ENCODE results near the gene SMCP. TPM values are rescaled to one million over a fixed set of nuclear protein-coding genes. Genes with fewer than 3 reads are reported as not detected.

The SMCP gene
- total RNA-seq, 1 donor from 2014 or later = not detected

DNA sequence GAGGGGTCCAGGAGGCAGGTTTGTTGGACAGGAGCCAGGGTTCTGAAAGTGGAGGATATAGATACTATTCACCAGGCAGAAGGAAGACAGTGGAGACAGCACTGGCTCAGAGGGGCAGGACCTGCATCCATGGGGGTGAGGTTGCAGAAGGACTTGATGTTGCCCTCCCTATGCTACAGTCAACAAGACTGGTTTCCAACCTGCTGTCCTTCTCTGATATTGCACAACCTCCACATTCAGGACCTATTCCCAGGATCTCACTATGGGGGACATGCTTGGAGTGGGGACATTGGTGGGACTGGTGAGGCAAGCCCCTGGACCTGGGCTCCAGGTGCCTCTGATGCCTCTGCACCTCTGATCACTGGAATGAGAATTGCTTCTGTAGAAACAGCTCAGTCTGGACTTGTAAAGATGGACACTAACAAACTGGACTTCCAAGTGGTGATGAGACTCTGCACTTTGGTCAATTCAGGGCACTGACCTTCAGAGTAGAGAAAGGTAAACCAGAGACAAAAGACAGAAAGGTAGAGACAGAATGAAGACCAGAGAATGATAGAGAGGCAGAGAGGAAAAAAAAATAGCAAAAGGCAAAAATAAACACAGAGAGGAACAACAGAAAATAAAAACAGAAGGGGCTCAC is 1.6 kb downstream of the SMCP start:
- H3K4me1 Mint-ChIP-seq (ENCODE audit: low read depth, unreplicated experiment) = no peaks in the 10 kb centered on the region
- no peak overlapping the region for H3K4me3 Mint-ChIP-seq (ENCODE audit: unreplicated experiment)
- H3K27ac Mint-ChIP-seq (ENCODE audit: unreplicated experiment) = no peak overlapping the region
- DNase-seq = no peak
- H3K36me3 Mint-ChIP-seq (ENCODE audit: unreplicated experiment) = peaks cover 5% of the 10 kb centered on the region
- TF ChIP-seq, protein P1, sequence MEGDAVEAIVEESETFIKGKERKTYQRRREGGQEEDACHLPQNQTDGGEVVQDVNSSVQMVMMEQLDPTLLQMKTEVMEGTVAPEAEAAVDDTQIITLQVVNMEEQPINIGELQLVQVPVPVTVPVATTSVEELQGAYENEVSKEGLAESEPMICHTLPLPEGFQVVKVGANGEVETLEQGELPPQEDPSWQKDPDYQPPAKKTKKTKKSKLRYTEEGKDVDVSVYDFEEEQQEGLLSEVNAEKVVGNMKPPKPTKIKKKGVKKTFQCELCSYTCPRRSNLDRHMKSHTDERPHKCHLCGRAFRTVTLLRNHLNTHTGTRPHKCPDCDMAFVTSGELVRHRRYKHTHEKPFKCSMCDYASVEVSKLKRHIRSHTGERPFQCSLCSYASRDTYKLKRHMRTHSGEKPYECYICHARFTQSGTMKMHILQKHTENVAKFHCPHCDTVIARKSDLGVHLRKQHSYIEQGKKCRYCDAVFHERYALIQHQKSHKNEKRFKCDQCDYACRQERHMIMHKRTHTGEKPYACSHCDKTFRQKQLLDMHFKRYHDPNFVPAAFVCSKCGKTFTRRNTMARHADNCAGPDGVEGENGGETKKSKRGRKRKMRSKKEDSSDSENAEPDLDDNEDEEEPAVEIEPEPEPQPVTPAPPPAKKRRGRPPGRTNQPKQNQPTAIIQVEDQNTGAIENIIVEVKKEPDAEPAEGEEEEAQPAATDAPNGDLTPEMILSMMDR (IDR thresholded peaks at IDR 0.05; ENCODE audit: partially characterized antibody, unreplicated experiment) = no peak
- peaks cover 4% of the 10 kb centered on the region for H3K27me3 Mint-ChIP-seq (ENCODE audit: unreplicated experiment)
- peaks cover 2% of the 10 kb centered on the region for H3K9me3 Mint-ChIP-seq (ENCODE audit: unreplicated experiment)

GRCh38 chr1:152880316-152880715 is 2.2 kb downstream of the SMCP start:
- Mint-ChIP-seq H3K4me3 (ENCODE audit: unreplicated experiment) (no peak overlapping the region), H3K27me3 (ENCODE audit: unreplicated experiment) (peaks cover 4% of the 10 kb centered on the region)

GRCh38 chr1:152880907-152881306 is 2.8 kb downstream of the SMCP start:
- peaks cover 2% of the 10 kb centered on the region for H3K9me3 Mint-ChIP-seq (ENCODE audit: unreplicated experiment)
- TF ChIP-seq, protein P1 (IDR thresholded peaks at IDR 0.05; ENCODE audit: partially characterized antibody, unreplicated experiment) = no peak
- H3K4me3 Mint-ChIP-seq (ENCODE audit: unreplicated experiment) = no peak overlapping the region
- H3K27me3 Mint-ChIP-seq (ENCODE audit: unreplicated experiment) = peaks cover 4% of the 10 kb centered on the region
- no peak overlapping the region for H3K27ac Mint-ChIP-seq (ENCODE audit: unreplicated experiment)
- H3K4me1 Mint-ChIP-seq (ENCODE audit: low read depth, unreplicated experiment) = no peaks in the 10 kb centered on the region
- no peak for DNase-seq
- peaks cover 5% of the 10 kb centered on the region for H3K36me3 Mint-ChIP-seq (ENCODE audit: unreplicated experiment)

More at GRCh38 chr1:152880316-152880715, 2.2 kb downstream of the SMCP start:
- DNase-seq = no peak
- no peak overlapping the region for H3K27ac Mint-ChIP-seq (ENCODE audit: unreplicated experiment)
- peaks cover 5% of the 10 kb centered on the region for H3K36me3 Mint-ChIP-seq (ENCODE audit: unreplicated experiment)
- TF ChIP-seq, protein P1 (IDR thresholded peaks at IDR 0.05; ENCODE audit: partially characterized antibody, unreplicated experiment) = no peak
- H3K4me1 Mint-ChIP-seq (ENCODE audit: low read depth, unreplicated experiment) = no peaks in the 10 kb centered on the region
- H3K9me3 Mint-ChIP-seq (ENCODE audit: unreplicated experiment) = peaks cover 2% of the 10 kb centered on the region

- no peak overlapping the region for H3K4me3 Mint-ChIP-seq (ENCODE audit: unreplicated experiment)
- no peak for DNase-seq
- H3K27ac Mint-ChIP-seq (ENCODE audit: unreplicated experiment) = no peak overlapping the region
- H3K36me3 Mint-ChIP-seq (ENCODE audit: unreplicated experiment) = peaks cover 5% of the 10 kb centered on the region
- H3K4me1 Mint-ChIP-seq (ENCODE audit: low read depth, unreplicated experiment) = no peaks in the 10 kb centered on the region
- H3K9me3 Mint-ChIP-seq (ENCODE audit: unreplicated experiment) = peaks cover 2% of the 10 kb centered on the region
- peaks cover 4% of the 10 kb centered on the region for H3K27me3 Mint-ChIP-seq (ENCODE audit: unreplicated experiment)
- TF ChIP-seq, protein P1 (IDR thresholded peaks at IDR 0.05; ENCODE audit: partially characterized antibody, unreplicated experiment) = no peak
These were observed 6.0 kb downstream of the SMCP start for GRCh38 chr1:152884085-152884484.

- no peak for DNase-seq
- Mint-ChIP-seq H3K9me3 (ENCODE audit: unreplicated experiment) (peaks cover 2% of the 10 kb centered on the region), H3K4me3 (ENCODE audit: unreplicated experiment) (no peak overlapping the region), H3K4me1 (ENCODE audit: low read depth, unreplicated experiment) (no peaks in the 10 kb centered on the region), H3K36me3 (ENCODE audit: unreplicated experiment) (peaks cover 5% of the 10 kb centered on the region), H3K27ac (ENCODE audit: unreplicated experiment) (no peak overlapping the region), H3K27me3 (ENCODE audit: unreplicated experiment) (peaks cover 4% of the 10 kb centered on the region)
- TF ChIP-seq, protein P1 (IDR thresholded peaks at IDR 0.05; ENCODE audit: partially characterized antibody, unreplicated experiment) = no peak
These were observed 6.4 kb downstream of the SMCP start for GRCh38 chr1:152884506-152884905.
